H1 (cell line): ENCODE measurements around the gene NPFF. TPM values are rescaled to one million over a fixed set of nuclear protein-coding genes. Genes with fewer than 3 reads are reported as not detected.

Source experiments
- CTCF ChIA-PET: fragments of 300-600 bp; sonication (Branson Sonifier 250); formaldehyde crosslinking; loops from one replicate; lab custom pipeline; 2021; ENCODE audit not compliant: partially characterized antibody; lab: Charles Lee
- POLR2A ChIA-PET: fragments of 300-600 bp; sonication (Branson Sonifier 250); formaldehyde crosslinking; loops from one replicate; lab custom pipeline; 2021; ENCODE audit warnings: inconsistent platforms; ENCODE audit not compliant: partially characterized antibody; lab: Charles Lee
- DNase-seq, 2 experiments: peaks; one replicate each; pipeline versions ENCODE4 v3.0.0 to v3.0.0-alpha.2; 2010 to 2022; ENCODE audit warnings: low spot score in 2 of 2, low read depth in 1 of 2, mixed read lengths in 1 of 2
- FAIRE-seq: peaks from 2 replicates; lab custom pipeline; 2011; peaks lifted over from hg19 to GRCh38; lab: Jason Lieb, UNC
- H2AFZ ChIP-seq: 2 replicates; pipeline ENCODE4 v1.8.1; 2012; ENCODE audit warnings: low read length, inconsistent platforms
- H2AK5ac ChIP-seq: 2 replicates; pipeline ENCODE4 v1.6.1; 2013; ENCODE audit warnings: low read depth, low read length
- H2BK120ac ChIP-seq: replicated peaks from 2 replicates; pipeline ENCODE3; 2013; ENCODE audit warnings: low read depth, low read length, inconsistent platforms
- H2BK12ac ChIP-seq: 2 replicates; pipeline ENCODE4 v1.6.1; 2013; ENCODE audit warnings: low read depth, low read length
- H2BK15ac ChIP-seq: 2 replicates; pipeline ENCODE4 v1.6.1; 2013; ENCODE audit warnings: low read length
- H2BK20ac ChIP-seq: 2 replicates; pipeline ENCODE4 v1.6.1; 2013; ENCODE audit warnings: low read length
- H2BK5ac ChIP-seq: 2 replicates; pipeline ENCODE4 v1.6.1; 2013; ENCODE audit warnings: low read depth, low read length
- H3K14ac ChIP-seq: 2 replicates; pipeline ENCODE4 v1.6.1; 2013; ENCODE audit warnings: inconsistent platforms; ENCODE audit not compliant: insufficient read length
- H3K18ac ChIP-seq: 2 replicates; pipeline ENCODE4 v1.6.1; 2013; ENCODE audit warnings: low read length; ENCODE audit errors: extremely low read depth
- H3K23ac ChIP-seq: 2 replicates; pipeline ENCODE4 v1.6.1; 2013; ENCODE audit warnings: inconsistent platforms; ENCODE audit not compliant: insufficient read length
- H3K23me2 ChIP-seq: 2 replicates; pipeline ENCODE4 v1.6.1; 2013; ENCODE audit warnings: low read depth, low read length
- H3K27ac ChIP-seq: 2 replicates; pipeline ENCODE4 v1.6.1; 2011; ENCODE audit warnings: low read depth, low read length, inconsistent platforms
- H3K27me3 ChIP-seq, 4 experiments: replicated peaks in 1 of 4; 1 replicate in 1 of 4; 2 replicates in 3 of 4; pipeline versions ENCODE4 v1.6.1 to v1.8.1; 2011 to 2013; ENCODE audit warnings: low read length in 3 of 4, mild to moderate bottlenecking in 3 of 4, inconsistent platforms in 2 of 4, mixed read lengths in 2 of 4, moderate library complexity in 1 of 4; ENCODE audit not compliant: control insufficient read depth in 3 of 4, insufficient read depth in 3 of 4; ENCODE audit errors: extremely low read depth in 1 of 4
- H3K36me3 ChIP-seq, 4 experiments: 2 replicates each; pipeline versions ENCODE4 v1.6.1 to v1.8.1; 2011 to 2013; ENCODE audit warnings: mild to moderate bottlenecking in 4 of 4, low read length in 3 of 4, moderate library complexity in 2 of 4, control low read depth in 1 of 4, inconsistent platforms in 1 of 4; ENCODE audit not compliant: insufficient read depth in 4 of 4, control insufficient read depth in 2 of 4
- H3K4ac ChIP-seq: replicated peaks from 2 replicates; pipeline ENCODE3; 2013; ENCODE audit warnings: low read length, low read depth, mixed read lengths, inconsistent platforms; ENCODE audit not compliant: insufficient read length
- H3K4me1 ChIP-seq, 4 experiments: replicated peaks in 1 of 4; 1 replicate in 1 of 4; 2 replicates in 3 of 4; pipeline versions ENCODE4 v1.6.1 to v1.8.1; 2011 to 2013; ENCODE audit warnings: low read length in 3 of 4, inconsistent platforms in 2 of 4, mixed read lengths in 1 of 4; ENCODE audit not compliant: insufficient read depth in 4 of 4, control insufficient read depth in 3 of 4
- H3K4me2 ChIP-seq, 2 experiments: 2 replicates each; pipeline versions ENCODE4 v1.6.1 to v1.8.1; 2011 to 2013; ENCODE audit warnings: low read depth in 2 of 2, low read length in 2 of 2, control low read depth in 1 of 2, inconsistent platforms in 1 of 2, mild to moderate bottlenecking in 1 of 2; ENCODE audit not compliant: insufficient read depth in 1 of 2
- H3K4me3 ChIP-seq, 4 experiments: fragments of 200-600, 300-600 bp in 1 of 4; sonication (generic), shearing (Covaris generic), sonication (Bioruptor Twin) in 1 of 4; 2 replicates each; pipeline versions ENCODE4 v1.5.1 to v1.8.1; 2011 to 2016; ENCODE audit warnings: low read length in 4 of 4, low read depth in 3 of 4, control low read depth in 2 of 4, inconsistent platforms in 2 of 4, mild to moderate bottlenecking in 2 of 4, mixed read lengths in 1 of 4, moderate library complexity in 1 of 4; ENCODE audit not compliant: insufficient read depth in 2 of 4; ENCODE audit errors: extremely low read depth in 1 of 4
- H3K56ac ChIP-seq: replicated peaks from 2 replicates; pipeline ENCODE3; 2013; ENCODE audit warnings: low read depth, mild to moderate bottlenecking, mixed read lengths, low read length, inconsistent platforms; ENCODE audit not compliant: insufficient read length
- H3K79me1 ChIP-seq: 2 replicates; pipeline ENCODE4 v1.6.1; 2013; ENCODE audit warnings: low read depth, low read length, control low read depth
- H3K79me2 ChIP-seq, 2 experiments: 2 replicates each; pipeline versions ENCODE4 v1.6.1 to v1.8.1; 2012 to 2013; ENCODE audit warnings: low read length in 2 of 2, mild to moderate bottlenecking in 2 of 2, inconsistent platforms in 1 of 2; ENCODE audit not compliant: insufficient read depth in 2 of 2, control insufficient read depth in 1 of 2
- H3K9ac ChIP-seq, 4 experiments: replicated peaks in 1 of 4; 1 replicate in 1 of 4; 2 replicates in 3 of 4; pipeline versions ENCODE4 v1.6.1 to v1.8.1; 2011 to 2013; ENCODE audit warnings: low read depth in 3 of 4, low read length in 3 of 4, control low read depth in 2 of 4, mild to moderate bottlenecking in 2 of 4, moderate library complexity in 2 of 4, inconsistent platforms in 1 of 4; ENCODE audit errors: extremely low read depth in 1 of 4
- H3K9me3 ChIP-seq, 2 experiments: 2 replicates each; pipeline versions ENCODE4 v1.6.1 to v1.8.1; 2012 to 2013; ENCODE audit warnings: mild to moderate bottlenecking in 2 of 2, moderate library complexity in 2 of 2, control low read depth in 1 of 2, inconsistent platforms in 1 of 2, low read depth in 1 of 2, low read length in 1 of 2, mixed read lengths in 1 of 2; ENCODE audit not compliant: insufficient read depth in 2 of 2
- H4K20me1 ChIP-seq, 2 experiments: replicated peaks in 1 of 2; 2 replicates each; pipeline versions ENCODE3 to v1.8.1; 2011 to 2013; ENCODE audit warnings: inconsistent platforms in 2 of 2, low read length in 2 of 2, mild to moderate bottlenecking in 1 of 2; ENCODE audit not compliant: insufficient read depth in 2 of 2, control insufficient read depth in 1 of 2
- H4K5ac ChIP-seq: 2 replicates; pipeline ENCODE4 v1.6.1; 2013; ENCODE audit warnings: low read length, low read depth, mixed read lengths, inconsistent platforms; ENCODE audit not compliant: insufficient read length
- H4K8ac ChIP-seq: 2 replicates; pipeline ENCODE4 v1.8.0; 2013; ENCODE audit warnings: mild to moderate bottlenecking, moderate library complexity, low read length, inconsistent platforms; ENCODE audit not compliant: insufficient read depth; ENCODE audit errors: extremely low read depth
- H4K91ac ChIP-seq: replicated peaks from 2 replicates; pipeline ENCODE3; 2013; ENCODE audit warnings: low read length, mixed read lengths, inconsistent platforms; ENCODE audit not compliant: insufficient read length
- CHD1 ChIP-seq: IDR thresholded peaks from 2 replicates; pipeline ENCODE4 v1.6.1; 2012; ENCODE audit warnings: low read depth, low read length, improper control_type of control experiment
- CTCF ChIP-seq, 3 experiments: IDR thresholded peaks; 1 replicate in 2 of 3; 2 replicates in 1 of 3; pipeline versions ENCODE4 v1.5.1 to v1.6.1; 2011; ENCODE audit warnings: low read length in 3 of 3, mild to moderate bottlenecking in 3 of 3, inconsistent platforms in 2 of 3, low read depth in 1 of 3, moderate library complexity in 1 of 3; ENCODE audit not compliant: insufficient read depth in 1 of 3; ENCODE audit errors: control extremely low read depth in 1 of 3
- POLR2AphosphoS5 ChIP-seq: IDR thresholded peaks from 2 replicates; pipeline ENCODE4 v1.6.1; 2011; ENCODE audit warnings: low read depth, low read length
- SUZ12 ChIP-seq: fragments of 200-600 bp; sonication (generic); IDR thresholded peaks from 2 replicates; pipeline ENCODE4 v1.6.1; 2012; ENCODE audit warnings: mild to moderate bottlenecking, inconsistent platforms, low read length, moderate library complexity, mixed read lengths
- WGBS, 2 experiments: shearing (Covaris generic) in 1 of 2; methylation state at CpG; one replicate each; pipeline versions ENCODE4 v1.1.6 to v1.1.7; 2013 to 2015; ENCODE audit warnings: low lambda C conversion rate in 2 of 2, mixed read lengths in 2 of 2, inconsistent platforms in 1 of 2, low coverage in 1 of 2, missing lambda C conversion rate in 1 of 2; ENCODE audit not compliant: insufficient replicate concordance in 2 of 2, insufficient coverage in 1 of 2, insufficient read length in 1 of 2; ENCODE audit errors: extremely low coverage in 1 of 2, missing lambda C conversion rate in 1 of 2; 5-methylcytosine and 5-hydroxymethylcytosine counted together
- polyA plus RNA-seq, 7 experiments: library from polyadenylated mRNA; depleted of rRNA in 3 of 7; stranded (reverse) in 5 of 7; unstranded in 2 of 7; fragments of >200 nt in 5 of 7; fragments of 200-250 nt in 2 of 7; gene quantifications; 1 replicate in 5 of 7; 2 replicates in 1 of 7; 4 replicates in 1 of 7; pipeline versions ENCODE4 v1.2.1 to v1.2.3, GENCODE V29; 2011 to 2013; ENCODE audit warnings: missing spikeins in 2 of 7, mixed read lengths in 2 of 7
- total RNA-seq: library from RNA; stranded (reverse); fragmentation: NEBNext Ultra II Directional; extraction: Animal tissue kit (Norgen Biotek cat#: 25700); gene quantifications from 2 replicates; pipeline ENCODE4 v1.2.1, GENCODE V29; 2021

Gene NPFF
- total and polyA plus RNA-seq, 2 of the 8 experiments (the other 6 are each of a cell fraction or from before 2014, with no cell fraction given), result not detected

GRCh38 chr12:53518381-53518780, 11.1 kb upstream of the NPFF start:
- Histone ChIP-seq H4K20me1 (no peaks in the 10 kb centered on the region), H3K23me2 (no peaks in the 10 kb centered on the region), H3K4me2 (no peak overlapping the region), H3K79me1 (no peaks in the 10 kb centered on the region), H3K23ac (no peak overlapping the region), H2BK20ac (no peak overlapping the region), H3K27ac (no peak overlapping the region), H3K36me3 (peaks cover 4 to 12% (median 7%) of the 10 kb centered on the region in 4 experiments; a peak in 7 of 8 replicates), H3K79me2 (no peaks in the 10 kb centered on the region), H3K9me3 (no peaks in the 10 kb centered on the region), H3K4ac (no peak overlapping the region), H2BK12ac (no peak overlapping the region), H3K27me3 (no peaks in the 10 kb centered on the region), H3K56ac (no peak overlapping the region), H4K8ac (no peak overlapping the region), H3K14ac (no peak overlapping the region), H2AK5ac (no peak overlapping the region), H3K18ac (no peak overlapping the region), H2BK15ac (no peak overlapping the region), H2BK120ac (no peak overlapping the region), H3K4me1 (peaks cover 0 to 3% (median 0%) of the 10 kb centered on the region in 4 experiments; a peak in 1 of 7 replicates), H4K5ac (no peak overlapping the region), H2AFZ (no peak overlapping the region), H3K9ac (no peak overlapping the region), H3K4me3 (no peak overlapping the region), H2BK5ac (no peak overlapping the region), H4K91ac (no peak overlapping the region)
- ChIA-PET POLR2A (interaction anchor here (0.7 to 67.0 kb wide), 3 partner anchors 18 to 154 kb away, joined by 3 to 3397 read pairs (median 10); partner anchors contain the start of genes PCBP2, PRR13 and TARBP2), CTCF (interaction anchor here (0.7 to 1.9 kb wide), 8 partner anchors 8 to 470 kb away, joined by 3 to 10 read pairs (median 3); partner anchors contain the start of gene AAAS)
- WGBS, 2 experiments, result 97% methylated on average over 5 of the region's 5 CpGs; no CpG with 5 or more reads in 1 of the 2 experiments
- no peak for DNase-seq
- TF ChIP-seq SUZ12 (no peak), CTCF (IDR thresholded peaks at IDR 0.05; ENCODE audit: control extremely low read depth in 1 of 3, insufficient read depth in 1 of 3, low read depth in 1 of 3, low read length in 3 of 3) (no peak), CHD1 (no peak), POLR2AphosphoS5 (no peak)
- no peak for FAIRE-seq
